T1000 (cell line): Measurements from ENCODE around the gene OR56A1.
"Not testable (repeated sequence)": the region's sequence is repeated elsewhere in the genome, so short reads cannot be mapped to it uniquely, and the experiment has no call there.

ENCODE experiments used
- DNase-seq: peaks from one replicate; lab custom pipeline; 2025; ENCODE audit warnings: mixed read lengths; lab: John Stamatoyannopoulos, UW

Gene OR56A1, protein sequence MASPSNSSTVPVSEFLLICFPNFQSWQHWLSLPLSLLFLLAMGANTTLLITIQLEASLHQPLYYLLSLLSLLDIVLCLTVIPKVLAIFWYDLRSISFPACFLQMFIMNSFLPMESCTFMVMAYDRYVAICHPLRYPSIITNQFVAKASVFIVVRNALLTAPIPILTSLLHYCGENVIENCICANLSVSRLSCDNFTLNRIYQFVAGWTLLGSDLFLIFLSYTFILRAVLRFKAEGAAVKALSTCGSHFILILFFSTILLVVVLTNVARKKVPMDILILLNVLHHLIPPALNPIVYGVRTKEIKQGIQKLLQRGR

DNA sequence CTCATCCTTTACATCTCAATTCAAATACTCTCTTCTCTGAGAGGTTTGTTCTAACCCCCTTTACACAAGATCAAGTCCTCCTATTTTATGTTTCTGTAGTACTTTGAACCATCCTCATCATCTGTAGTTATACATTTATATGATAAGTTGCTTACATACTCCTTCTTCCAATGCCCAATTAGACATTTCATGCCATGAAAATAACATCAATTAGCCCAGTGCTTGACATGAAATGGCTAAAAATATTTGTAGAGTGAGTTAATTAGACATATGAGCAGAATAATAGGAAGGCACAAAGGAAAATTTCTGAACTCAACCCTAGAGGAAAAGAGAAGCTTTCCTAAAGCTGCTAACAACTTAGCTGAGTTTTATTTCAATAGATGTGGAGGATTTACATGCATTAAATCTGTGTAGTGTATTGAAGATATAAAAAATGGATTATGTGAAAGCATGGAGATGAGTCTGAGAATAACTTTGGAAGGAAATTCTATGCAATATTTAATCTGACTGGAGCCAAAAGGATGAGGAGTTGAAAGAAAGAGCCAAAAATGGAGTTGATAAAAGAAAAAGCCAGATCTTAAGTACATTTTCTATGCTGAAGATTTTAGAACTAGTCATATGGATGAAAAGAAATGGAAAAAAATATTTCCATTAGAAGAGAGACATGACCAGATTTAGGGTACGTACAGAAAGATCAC lies at the start of gene OR56A1:
Gene OR56A1 (minus strand): TSS at position 51 of the 698 bp plus-strand sequence. CDS start 3,066 bp downstream, outside the sequence.
- no peak for DNase-seq

DNA sequence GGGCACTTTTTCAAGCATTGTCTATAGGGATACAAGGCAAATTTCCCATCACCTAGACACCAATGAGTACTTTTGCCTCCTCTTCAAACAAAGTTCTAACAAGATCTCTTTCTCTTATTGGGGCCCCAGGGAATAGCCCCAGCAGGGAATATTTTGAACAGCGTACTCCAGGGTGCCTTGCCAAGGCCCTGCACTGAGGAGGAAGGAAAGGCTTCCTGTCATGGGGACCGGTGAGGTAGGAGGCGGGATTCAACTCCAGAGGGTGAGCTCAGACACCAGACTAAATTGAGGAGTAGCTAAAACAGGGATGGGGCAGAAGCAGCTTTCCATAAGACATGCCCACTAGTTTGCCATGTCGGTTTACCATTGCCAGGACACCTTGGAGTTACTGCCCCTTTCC lies 48.9 kb upstream of the OR56A1 start:
- DNase-seq = no peak

DNA sequence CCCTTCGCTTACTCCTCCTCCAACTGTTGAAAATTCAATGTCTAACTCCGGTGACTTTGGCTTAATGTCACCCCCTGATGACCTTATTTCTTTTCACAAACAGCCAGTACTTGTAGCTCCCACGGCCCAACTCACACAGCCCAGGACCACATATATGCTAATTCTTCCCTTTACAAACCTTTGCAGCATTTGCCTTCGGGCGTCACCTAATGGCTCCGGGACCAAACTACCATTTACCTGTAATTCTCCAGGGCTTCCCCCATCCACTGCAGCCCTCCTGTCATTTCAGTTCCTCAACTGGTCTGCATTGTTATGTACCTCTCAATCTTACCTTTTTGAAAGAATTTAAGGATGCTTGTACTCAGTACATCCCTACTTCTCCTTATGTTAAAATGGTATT lies 47.2 kb upstream of the OR56A1 start:
- no peak for DNase-seq

DNA sequence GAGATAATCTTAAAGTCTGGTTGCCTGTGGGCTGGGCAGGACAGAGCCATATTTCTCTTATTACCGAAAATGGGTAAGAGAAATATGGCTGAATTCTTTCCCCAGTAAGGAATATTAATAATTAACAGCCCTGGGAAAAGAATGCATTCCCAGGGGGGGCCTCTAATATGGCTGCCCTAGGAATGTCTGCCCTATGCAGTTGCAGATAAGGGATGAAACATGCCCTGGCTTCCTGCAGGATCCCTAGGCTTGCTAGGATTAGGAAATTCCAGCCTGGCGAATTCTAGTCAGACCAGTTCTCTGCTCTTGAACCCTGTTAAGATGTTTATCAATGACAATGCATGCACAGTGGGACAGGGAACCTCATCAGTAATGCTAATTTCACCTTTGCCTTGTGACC lies 45.9 kb upstream of the OR56A1 start:
- not testable (repeated sequence) for DNase-seq

DNA sequence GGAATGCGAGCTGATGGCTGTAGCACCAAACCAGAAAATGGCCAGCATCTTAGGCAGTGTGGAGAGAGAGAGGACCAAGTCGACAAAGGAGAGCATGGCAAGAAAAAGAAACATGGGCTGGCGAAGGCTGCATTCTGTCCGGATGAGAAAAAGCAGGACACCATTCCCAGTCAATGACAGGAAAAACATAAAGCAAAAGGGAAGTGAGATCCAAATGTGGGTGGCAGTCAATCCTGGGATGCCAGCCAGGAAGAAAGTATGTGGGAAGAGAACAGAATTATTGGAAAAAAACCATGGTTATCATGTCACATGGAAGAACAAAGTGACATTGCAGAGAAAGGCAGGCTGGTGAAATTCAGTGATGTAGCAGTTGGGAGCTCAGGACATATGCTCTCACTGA lies 36.9 kb upstream of the OR56A1 start:
- no peak for DNase-seq

DNA sequence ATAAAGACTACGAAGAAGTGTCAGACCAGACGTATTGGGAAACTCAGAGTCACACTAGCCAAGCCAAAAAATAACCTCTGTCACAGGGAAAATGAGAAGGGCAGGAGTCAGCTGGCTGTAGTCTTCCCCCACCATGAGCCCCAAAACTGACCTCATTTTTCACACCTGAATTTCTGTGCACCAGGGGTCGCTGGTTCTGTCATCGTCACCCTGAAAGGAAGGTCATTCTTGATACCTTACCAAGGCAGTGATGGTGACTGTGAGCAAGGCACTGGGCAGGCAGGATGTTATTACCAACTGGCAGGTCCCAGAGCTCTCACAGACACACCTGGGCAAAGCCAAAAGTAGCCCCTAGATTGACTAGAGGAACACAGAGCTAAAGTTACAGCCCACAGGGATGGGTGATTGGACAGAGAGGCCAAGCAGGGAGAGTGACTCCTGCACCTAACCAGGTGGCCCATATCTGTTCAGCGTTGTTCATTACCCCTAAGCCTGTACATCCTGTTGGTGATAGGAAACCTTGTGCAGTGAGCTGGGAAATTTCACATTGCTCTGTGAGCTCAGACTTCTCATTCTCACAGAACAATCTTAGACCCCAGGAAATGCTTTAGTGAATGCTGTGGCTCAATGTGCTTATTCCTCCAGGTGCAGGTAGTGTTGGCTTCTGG lies 32.3 kb upstream of the OR56A1 start:
- DNase-seq = no peak

DNA sequence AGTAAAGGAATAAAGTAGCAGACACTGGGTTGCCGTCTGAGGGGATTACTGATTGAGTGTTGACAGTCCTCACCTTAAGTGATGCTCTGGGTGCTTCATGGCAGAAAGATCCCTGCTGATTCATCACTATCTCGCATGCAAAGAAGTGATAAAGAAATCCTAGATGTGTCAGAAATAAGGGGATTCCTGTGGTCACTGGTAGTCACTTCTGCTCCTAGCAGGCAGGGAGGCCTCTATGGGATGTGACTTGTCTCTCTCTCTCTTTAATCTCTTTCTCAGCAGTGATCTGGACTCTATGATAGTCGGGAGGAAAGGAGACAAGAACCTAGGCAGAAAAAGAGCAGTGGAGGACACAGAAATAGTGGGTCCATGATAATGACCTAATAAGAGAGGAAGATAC lies 30.9 kb upstream of the OR56A1 start:
- DNase-seq = no peak

DNA sequence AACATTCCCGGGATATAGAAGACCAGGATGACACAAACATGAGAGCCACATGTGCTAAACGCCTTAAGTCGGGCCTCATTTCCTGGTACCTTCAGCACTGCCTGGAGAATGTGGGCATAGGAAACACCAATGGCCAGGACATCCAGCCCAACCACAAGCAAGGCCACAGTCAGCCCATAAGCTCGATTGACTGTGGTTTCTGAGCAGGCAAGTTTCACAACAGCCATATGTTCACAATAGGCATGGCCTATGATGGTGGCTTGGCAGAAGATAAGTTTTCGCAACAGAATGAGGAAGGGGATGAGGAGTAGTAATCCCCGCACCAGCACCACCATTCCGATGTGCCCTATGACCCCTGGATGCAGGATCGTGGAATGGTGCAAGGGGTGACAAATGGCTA lies 26.9 kb upstream of the OR56A1 start:
- DNase-seq = no peak

DNA sequence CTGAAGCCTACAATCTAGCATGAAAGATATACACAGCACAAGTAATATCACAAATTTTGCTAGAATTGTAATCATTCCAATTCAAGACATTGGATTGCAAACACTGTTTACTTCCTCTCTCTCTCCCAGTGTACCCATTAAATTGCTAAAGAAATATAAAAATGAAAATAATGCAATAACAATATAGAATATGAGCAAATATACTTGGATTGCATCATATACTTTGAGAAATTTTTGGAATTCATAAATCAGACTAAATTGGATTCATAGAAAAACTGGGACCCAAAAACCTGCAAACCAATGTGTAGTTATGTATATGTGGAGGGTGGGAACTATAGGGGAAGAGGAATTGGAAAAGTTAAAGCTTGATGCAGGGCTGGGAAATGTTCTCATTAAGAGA lies 25.0 kb upstream of the OR56A1 start:
- no peak for DNase-seq

DNA sequence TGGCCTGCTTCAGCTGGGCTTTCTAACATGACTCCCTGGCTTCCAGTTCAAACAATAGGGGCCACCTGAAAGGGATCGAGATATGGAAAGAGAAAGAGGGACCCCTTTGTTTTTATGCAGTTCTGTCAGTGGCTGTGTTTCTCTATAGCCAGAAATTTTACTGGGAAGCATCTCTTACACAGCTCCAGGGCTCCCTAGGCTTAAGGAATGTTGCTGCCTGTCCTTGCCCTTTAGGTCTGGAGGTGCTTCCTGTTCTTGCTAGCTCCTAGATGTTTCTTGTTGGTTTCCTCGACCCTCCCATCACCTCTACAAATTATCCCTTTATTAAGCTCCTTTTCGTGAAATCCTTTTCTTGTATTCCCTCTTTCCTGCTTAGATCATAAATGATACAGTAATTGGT lies 21.8 kb upstream of the OR56A1 start:
- no peak for DNase-seq

DNA sequence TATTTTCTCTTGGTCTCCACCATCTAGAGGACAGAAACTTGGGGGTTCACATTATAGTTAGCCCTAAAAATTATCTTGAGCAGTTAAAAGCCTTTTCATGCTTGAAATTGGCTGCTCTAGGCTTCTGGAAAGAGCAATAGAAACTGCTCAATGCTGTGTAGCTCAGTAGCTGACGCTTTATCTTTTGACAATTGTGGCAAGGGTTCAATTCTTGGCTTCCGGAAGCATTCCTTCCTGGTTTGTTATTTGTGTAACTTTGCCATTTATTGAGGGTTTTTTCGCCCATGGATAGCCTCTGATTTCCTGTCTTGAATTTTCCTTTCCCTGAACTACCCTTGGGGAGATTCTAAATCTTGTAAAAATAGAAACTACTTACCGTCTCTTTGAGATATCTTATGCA lies 10.3 kb upstream of the OR56A1 start:
- no peak for DNase-seq

DNA sequence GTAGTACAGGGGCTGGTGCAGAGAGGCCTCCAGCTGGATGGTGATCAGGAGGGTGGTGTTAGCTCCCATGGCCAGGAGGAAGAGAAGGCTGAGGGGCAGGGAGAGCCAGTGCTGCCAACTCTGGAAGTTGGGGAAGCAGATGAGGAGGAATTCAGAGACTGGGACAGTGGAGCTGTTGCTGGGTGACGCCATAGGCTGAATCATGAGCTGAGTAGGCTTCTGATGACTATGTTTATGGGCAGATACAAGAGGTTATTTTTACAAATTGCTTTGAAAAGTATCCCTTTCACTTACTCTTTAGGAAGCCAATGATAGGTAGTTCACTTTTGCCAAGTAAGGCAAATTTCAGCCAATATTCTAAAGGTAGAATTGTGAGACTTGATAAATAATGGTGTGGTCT lies 3.1 kb downstream of the OR56A1 start:
- no peak for DNase-seq

DNA sequence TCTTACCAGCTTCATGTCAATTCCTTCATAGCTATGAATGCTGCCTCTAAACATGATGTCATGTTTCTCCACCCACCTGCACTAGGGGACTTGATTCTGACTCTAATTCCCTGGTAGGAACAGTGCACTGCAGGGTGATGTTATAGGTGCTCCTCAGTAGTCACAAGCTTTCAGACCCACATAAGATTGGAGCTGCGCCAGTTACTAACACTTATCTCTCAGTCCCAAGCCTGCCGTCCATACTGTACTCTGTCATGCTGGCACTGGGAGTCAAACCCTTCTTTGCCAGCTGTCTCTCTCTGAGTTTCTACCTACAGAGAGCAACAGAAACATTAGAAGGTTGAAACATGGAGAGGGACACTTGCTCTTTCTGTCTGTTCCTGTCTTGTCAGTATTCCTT lies 5.5 kb downstream of the OR56A1 start:
- no peak for DNase-seq

DNA sequence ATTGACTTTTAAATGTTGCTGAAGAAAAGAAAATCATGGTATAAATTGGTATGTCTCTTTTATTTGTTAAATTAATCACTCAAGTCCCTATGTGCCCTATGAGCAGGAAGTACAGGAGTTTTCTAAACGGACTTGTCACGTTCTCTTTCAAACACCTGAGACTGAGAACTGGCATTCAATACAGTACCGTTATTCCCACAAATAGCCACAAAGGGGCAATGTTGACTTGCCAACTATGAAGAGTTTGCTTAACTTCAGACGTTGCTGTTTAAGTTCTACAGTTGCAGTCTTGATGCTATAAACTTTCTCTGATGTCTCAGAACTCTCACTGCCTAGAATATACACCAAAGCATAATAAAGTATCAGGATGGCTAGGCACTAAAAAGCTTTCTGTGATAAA lies 7.6 kb downstream of the OR56A1 start:
- DNase-seq = no peak

DNA sequence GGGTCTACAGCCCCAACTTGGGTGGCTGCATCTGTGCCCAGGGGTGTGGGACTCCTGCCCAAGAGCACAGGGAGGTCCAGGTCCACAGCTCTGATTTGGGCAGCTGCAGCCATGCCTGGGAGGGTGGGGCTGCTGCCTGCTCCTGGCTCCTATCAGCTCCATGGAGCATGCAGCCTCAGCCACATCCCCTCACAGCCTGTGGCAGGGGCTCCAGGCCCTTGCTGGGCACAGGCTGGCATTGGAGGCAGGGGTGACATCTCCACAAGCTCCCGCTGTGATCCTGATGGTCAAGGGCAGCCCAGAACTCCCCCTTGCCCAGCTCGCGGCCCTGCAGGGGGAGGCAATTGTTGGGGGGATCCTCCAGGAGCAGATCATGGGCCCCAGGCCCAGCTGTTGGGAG lies 17.5 kb downstream of the OR56A1 start:
- no peak for DNase-seq

DNA sequence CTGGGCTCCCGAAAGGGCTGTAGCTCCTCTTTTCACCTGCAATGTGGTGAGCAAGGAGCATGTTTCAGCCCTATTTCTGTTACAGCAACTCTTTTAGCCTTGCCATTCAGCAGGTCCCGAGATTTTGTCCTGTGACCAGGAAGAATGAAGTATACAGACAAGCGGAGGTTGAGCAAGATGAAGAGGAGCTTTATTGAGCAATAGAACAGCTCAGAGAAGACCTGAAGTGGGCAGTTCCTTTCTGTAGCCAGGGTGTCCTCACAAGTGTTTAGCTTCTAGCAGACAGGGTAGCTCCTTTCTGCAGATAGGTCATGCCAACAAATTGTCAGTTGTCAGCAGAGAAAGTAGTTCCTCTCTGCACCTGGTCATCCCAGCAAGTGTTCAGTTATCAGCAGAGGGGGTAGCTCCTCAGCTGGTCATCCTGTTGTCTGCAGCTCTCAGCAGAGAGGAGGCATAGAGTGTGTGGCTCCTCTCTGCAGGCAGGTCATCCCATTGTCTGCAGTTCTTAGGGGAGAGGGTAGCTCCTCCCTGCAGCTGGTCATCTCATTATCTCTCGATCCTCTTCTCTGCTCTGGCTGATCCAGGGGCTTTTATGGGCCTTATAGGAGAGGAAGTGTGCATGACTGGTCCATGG lies 18.4 kb downstream of the OR56A1 start:
- no peak for DNase-seq

DNA sequence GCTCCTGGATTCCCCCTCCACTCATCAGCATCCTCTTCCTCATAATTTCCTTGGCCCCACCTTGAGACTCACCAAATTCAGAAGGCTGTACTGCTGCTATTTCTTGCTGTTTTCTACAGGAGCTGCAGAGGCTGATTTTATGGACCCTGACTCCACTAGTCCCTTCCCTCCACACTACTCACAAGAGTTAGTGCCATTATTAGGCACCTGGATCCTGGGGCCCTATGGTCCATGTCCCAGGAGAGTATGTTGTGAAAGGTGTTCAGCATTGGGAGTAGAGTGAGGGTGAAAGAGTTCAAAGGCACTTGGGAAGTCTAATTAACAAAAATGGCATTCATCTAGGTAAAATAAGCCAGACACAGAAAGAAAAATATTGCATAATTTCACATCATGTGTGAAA lies 23.7 kb downstream of the OR56A1 start, which contains the start of gene OR56A4:
Gene OR56A4 (minus strand): TSS at position 101 of the 400 bp plus-strand sequence. CDS start 3,954 bp downstream, outside the sequence.
- DNase-seq = no peak

DNA sequence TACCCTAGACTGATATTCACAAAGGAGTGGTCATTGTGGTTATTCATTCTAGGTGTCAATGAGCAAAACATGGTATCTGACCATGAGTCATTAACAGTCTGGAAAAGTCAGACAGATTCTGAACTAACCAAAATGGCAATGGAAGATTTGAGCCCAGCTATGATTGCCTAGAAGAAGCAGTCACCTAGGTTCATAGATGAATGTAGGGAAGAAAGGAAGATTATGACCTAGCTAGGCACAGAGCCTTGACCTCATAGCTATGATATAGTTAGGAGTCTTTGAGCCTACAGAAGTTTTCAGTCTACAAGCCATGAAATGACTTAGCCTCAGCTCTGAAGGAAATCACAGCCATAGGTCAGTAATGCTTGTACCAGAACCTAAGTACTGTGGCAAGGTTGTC lies 24.2 kb downstream of the OR56A1 start:
- no peak for DNase-seq

DNA sequence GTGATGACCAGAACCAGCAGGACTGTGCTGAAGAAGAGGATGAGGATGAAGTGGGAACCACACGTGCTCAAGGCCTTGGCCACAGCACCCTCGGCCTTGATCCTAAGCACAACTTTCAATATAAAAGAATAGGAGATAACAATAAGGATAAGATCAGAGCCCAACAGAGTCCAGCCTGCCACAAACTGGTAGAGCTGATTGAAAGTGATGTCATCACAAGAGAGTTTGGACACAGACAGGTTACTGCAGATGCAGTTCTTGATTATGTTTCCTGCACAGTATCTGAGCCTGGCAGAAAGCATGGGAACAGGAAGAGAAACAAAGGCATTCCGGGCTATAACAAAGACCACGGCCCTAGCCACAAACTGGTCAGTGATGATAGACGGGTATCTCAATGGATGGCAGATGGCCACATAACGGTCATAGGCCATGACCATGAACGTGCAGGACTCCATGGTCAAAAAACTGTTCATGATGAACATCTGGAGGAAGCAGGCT lies 28.3 kb downstream of the OR56A1 start:
- no peak for DNase-seq

DNA sequence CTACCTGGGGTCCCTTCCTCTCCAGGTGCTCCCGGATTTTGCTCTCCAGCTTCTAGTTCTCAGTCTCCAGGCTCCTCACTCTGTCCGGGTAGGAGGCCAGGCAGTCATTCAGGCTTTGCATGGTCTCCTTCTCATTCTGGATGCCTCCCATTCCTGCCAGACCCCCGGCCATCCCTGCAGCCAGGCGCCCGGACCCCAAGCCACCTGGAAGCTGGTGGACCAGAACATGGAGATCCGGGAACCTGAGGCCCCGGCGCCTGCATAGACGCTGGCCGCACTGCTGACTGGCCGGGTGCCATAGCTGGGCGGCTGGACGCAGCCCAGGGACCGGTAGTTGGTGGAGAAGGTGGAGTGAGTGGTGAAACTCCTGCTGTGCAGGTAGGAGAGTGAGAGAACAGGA lies 35.8 kb downstream of the OR56A1 start:
- DNase-seq = no peak

DNA sequence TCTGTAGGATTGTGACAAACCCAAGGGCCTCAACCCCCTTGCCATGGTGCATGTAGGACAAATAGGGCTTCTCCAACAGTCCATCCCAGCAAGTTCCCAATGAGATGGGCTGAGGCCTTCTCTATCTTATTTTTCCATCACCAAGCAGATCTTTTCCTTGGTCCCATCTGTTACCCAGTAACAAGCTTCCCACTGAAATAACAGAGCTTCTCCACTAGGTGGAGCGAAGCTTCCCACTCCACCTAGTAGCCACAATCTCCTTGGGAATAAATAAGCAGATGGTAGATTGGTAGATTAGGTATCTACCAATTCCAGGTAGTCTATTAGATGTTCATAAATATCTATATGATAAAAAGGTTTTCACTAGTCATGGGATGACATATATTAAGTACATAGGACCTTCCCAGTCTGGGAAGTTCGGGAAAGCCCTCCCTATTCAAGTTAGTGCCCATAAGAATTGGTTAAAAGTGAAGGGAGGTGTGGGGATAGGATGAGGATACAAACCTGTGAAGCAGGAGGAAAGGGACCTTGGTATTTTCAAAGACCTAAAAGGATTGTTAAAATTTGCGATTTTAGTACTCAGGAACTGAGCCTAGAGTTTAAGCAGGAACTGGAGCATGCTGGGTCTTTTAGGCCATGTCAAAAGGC lies 37.8 kb downstream of the OR56A1 start:
- DNase-seq = no peak

DNA sequence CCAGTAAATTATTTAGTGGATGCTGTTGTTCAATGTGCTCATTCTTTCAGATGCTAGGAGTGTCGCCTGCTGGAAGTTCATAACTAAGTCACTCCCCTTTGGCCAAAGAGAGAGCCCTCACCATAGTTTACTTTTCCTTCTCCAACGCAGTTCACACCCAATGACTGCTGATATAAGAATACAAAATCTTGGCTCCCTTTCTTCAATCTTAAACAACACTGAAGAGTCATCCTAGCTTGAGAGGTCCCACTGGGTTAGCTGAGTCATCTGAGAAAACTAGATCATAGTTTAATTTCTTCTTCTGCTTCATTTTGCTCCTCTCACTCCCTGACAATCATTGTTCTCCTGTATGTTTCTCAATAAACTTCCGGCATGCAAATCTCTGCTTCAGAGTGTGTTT lies 38.4 kb downstream of the OR56A1 start:
- DNase-seq = no peak
